Endothelial cell of umbilical vein (primary cell): Measurements from ENCODE around the gene EIF3B. TPM values are rescaled to one million over a fixed set of nuclear protein-coding genes. Genes with fewer than 3 reads are reported as not detected.

Experiments
- BruUV-seq: library from RNA; stranded (reverse); fragments of 400-500 nt; replicated peaks from 2 replicates; lab custom pipeline; 2021; lab: Mats Ljungman, UMichigan
- CTCF ChIA-PET: fragments of 300-600, 350-600 bp; sonication (Branson Sonifier 250); formaldehyde crosslinking; loops from one replicate; lab custom pipeline; 2021; ENCODE audit warnings: antibody characterized with exemption, inconsistent platforms; lab: Charles Lee
- POLR2A ChIA-PET: fragments of 300-600, 350-600 bp; sonication (Branson Sonifier 250); formaldehyde crosslinking; loops from one replicate; lab custom pipeline; 2021; ENCODE audit warnings: antibody characterized with exemption, inconsistent platforms; lab: Charles Lee
- DNase-seq: peaks from one replicate; pipeline ENCODE4 v3.0.0-alpha.2; 2011; ENCODE audit warnings: low read depth, low spot score
- FAIRE-seq: peaks from 2 replicates; lab custom pipeline; 2011; peaks lifted over from hg19 to GRCh38; lab: Jason Lieb, UNC
- H2AFZ ChIP-seq: 2 replicates; pipeline ENCODE4 v1.6.0; 2012; ENCODE audit warnings: low read depth, low read length, control low read depth, inconsistent platforms
- H3K27ac ChIP-seq: 2 replicates; pipeline ENCODE4 v1.5.1; 2011; ENCODE audit warnings: low read depth, mild to moderate bottlenecking, control low read depth, low read length, moderate library complexity; ENCODE audit not compliant: insufficient read depth
- H3K27me3 ChIP-seq, 2 experiments: 2 replicates each; pipeline versions ENCODE4 v1.6.0 to v1.6.1; 2011; ENCODE audit warnings: low read length in 2 of 2, mixed read lengths in 1 of 2; ENCODE audit not compliant: control insufficient read depth in 2 of 2, insufficient read depth in 2 of 2
- H3K36me3 ChIP-seq, 2 experiments: 2 replicates in 1 of 2; 3 replicates in 1 of 2; pipeline ENCODE4 v1.5.1; 2011; ENCODE audit warnings: low read length in 2 of 2, mild to moderate bottlenecking in 1 of 2, moderate library complexity in 1 of 2; ENCODE audit not compliant: control insufficient read depth in 2 of 2, insufficient read depth in 2 of 2; ENCODE audit errors: extremely low read depth in 1 of 2
- H3K4me1 ChIP-seq: 3 replicates; pipeline ENCODE4 v1.5.1; 2011; ENCODE audit warnings: mild to moderate bottlenecking, low read length; ENCODE audit not compliant: control insufficient read depth, insufficient read depth; ENCODE audit errors: extremely low read depth
- H3K4me2 ChIP-seq: 2 replicates; pipeline ENCODE4 v1.6.1; 2011; ENCODE audit warnings: low read length, control low read depth, mixed read lengths; ENCODE audit not compliant: insufficient read depth
- H3K4me3 ChIP-seq, 3 experiments: fragments of 200-600 bp in 1 of 3; sonication (generic), shearing (Covaris generic) in 1 of 3; replicated peaks in 1 of 3; 2 replicates each; pipeline ENCODE4 v1.5.1; 2011 to 2016; ENCODE audit warnings: control low read depth in 3 of 3, low read length in 3 of 3, mild to moderate bottlenecking in 2 of 3, inconsistent platforms in 1 of 3, low read depth in 1 of 3, moderate library complexity in 1 of 3; ENCODE audit not compliant: insufficient read depth in 1 of 3
- H3K79me2 ChIP-seq: 2 replicates; pipeline ENCODE4 v1.6.0; 2012; ENCODE audit warnings: low read length, inconsistent platforms; ENCODE audit not compliant: control insufficient read depth, insufficient read depth
- H3K9ac ChIP-seq: replicated peaks from 2 replicates; pipeline ENCODE3; 2011; ENCODE audit warnings: low read length, control low read depth; ENCODE audit not compliant: insufficient read depth; ENCODE audit errors: extremely low read depth
- H3K9me1 ChIP-seq: replicated peaks from 3 replicates; pipeline ENCODE4 v1.6.0; 2011; ENCODE audit warnings: mild to moderate bottlenecking, low read length; ENCODE audit not compliant: control insufficient read depth, insufficient read depth; ENCODE audit errors: extremely low read depth
- H3K9me3 ChIP-seq: replicated peaks from 2 replicates; pipeline ENCODE4 v1.5.1; 2012; ENCODE audit warnings: low read length, inconsistent platforms; ENCODE audit not compliant: control insufficient read depth, insufficient read depth
- H4K20me1 ChIP-seq: replicated peaks from 2 replicates; pipeline ENCODE3; 2011; ENCODE audit warnings: mild to moderate bottlenecking, low read length; ENCODE audit not compliant: control insufficient read depth, insufficient read depth; ENCODE audit errors: extremely low read depth
- CTCF ChIP-seq, 2 donors: IDR thresholded peaks; 1 replicate in 1 of 2; 2 replicates in 1 of 2; pipeline ENCODE4 v1.5.1; 2011; ENCODE audit warnings: low read length in 2 of 2, mild to moderate bottlenecking in 2 of 2, moderate library complexity in 2 of 2, control low read depth in 1 of 2, inconsistent platforms in 1 of 2, low read depth in 1 of 2; ENCODE audit not compliant: insufficient read depth in 1 of 2; ENCODE audit errors: extremely low read depth in 1 of 2
- EZH2 ChIP-seq: IDR thresholded peaks from 2 replicates; pipeline ENCODE4 v1.6.1; 2012; ENCODE audit warnings: borderline replicate concordance, low read depth, mild to moderate bottlenecking, moderate library complexity, low read length, inconsistent platforms; ENCODE audit not compliant: severe bottlenecking
- FOS ChIP-seq: IDR thresholded peaks from 2 replicates; pipeline ENCODE4 v1.6.1; 2011; ENCODE audit warnings: mild to moderate bottlenecking, low read length, moderate library complexity, borderline replicate concordance; ENCODE audit not compliant: insufficient read depth
- GATA2 ChIP-seq: IDR thresholded peaks from 2 replicates; pipeline ENCODE4 v1.7.0; 2011; ENCODE audit warnings: low read depth, mild to moderate bottlenecking, moderate library complexity, mixed read lengths, low read length; ENCODE audit not compliant: insufficient read length, insufficient read depth
- JUN ChIP-seq: IDR thresholded peaks from 2 replicates; pipeline ENCODE4 v1.6.1; 2011; ENCODE audit warnings: borderline replicate concordance, low read depth; ENCODE audit not compliant: insufficient read length, insufficient read depth
- MYC ChIP-seq: IDR thresholded peaks from one replicate; pipeline ENCODE4 v1.6.1; 2011; ENCODE audit warnings: mild to moderate bottlenecking, low read depth, low read length
- POLR2A ChIP-seq: IDR thresholded peaks from 2 replicates; pipeline ENCODE4 v1.6.1; 2012; ENCODE audit warnings: low read depth, mild to moderate bottlenecking, control low read depth, low read length
- POLR2AphosphoS5 ChIP-seq: IDR thresholded peaks from 2 replicates; pipeline ENCODE4 v1.6.1; 2012; ENCODE audit warnings: low read depth, mild to moderate bottlenecking, control low read depth, low read length, moderate library complexity; ENCODE audit not compliant: insufficient read depth
- dilution Hi-C: fragments of 300-500 bp; cut with MboI; formaldehyde crosslinking; loops from one replicate; pipeline ENCODE4 v1.15.0; 2019; ENCODE audit warnings: low sequenced_read_pairs; ENCODE audit not compliant: extremely low pct_ligation_motif_present
- intact Hi-C: fragments of 100-400 bp; cut with micrococcal nuclease; formaldehyde crosslinking; loops from one replicate; pipeline ENCODE4 v1.10.0; 2022
- polyA plus RNA-seq, 4 experiments: library from polyadenylated mRNA; depleted of rRNA in 3 of 4; stranded (reverse) in 3 of 4; unstranded in 1 of 4; fragments of >200 nt; gene quantifications; 2 replicates each; pipeline versions ENCODE4 v1.2.1 to v1.2.3, GENCODE V29; 2011 to 2012; ENCODE audit warnings: missing spikeins in 1 of 4
- total RNA-seq: library from RNA; stranded (reverse); gene quantifications from 2 replicates; pipeline ENCODE4 v1.2.3, GENCODE V29; 2021
- TF ChIP-seq, protein P1 (sequence below): IDR thresholded peaks from 2 replicates; pipeline ENCODE4 v1.6.1; 2011; ENCODE audit not compliant: insufficient read depth, insufficient read length

EIF3B gene
- total and polyA plus RNA-seq, 2 donors (not counting 3 experiments of a cell fraction or from before 2014, with no cell fraction given): 104 to 207 TPM

GRCh38 chr7:2374830-2375728 is 20.5 kb downstream of the EIF3B start:
- Histone ChIP-seq H3K9me1 (no peaks in the 10 kb centered on the region), H3K79me2 (peaks cover 27% of the 10 kb centered on the region), H3K36me3 (peaks cover 21 to 73% of the 10 kb centered on the region in 2 experiments), H3K4me3 (no peak overlapping the region), H4K20me1 (no peaks in the 10 kb centered on the region), H3K9ac (no peak overlapping the region), H3K9me3 (no peaks in the 10 kb centered on the region), H3K27me3 (no peaks in the 10 kb centered on the region), H3K4me1 (no peaks in the 10 kb centered on the region), H3K4me2 (no peak overlapping the region), H3K27ac (no peak overlapping the region), H2AFZ (no peak overlapping the region)
- FAIRE-seq: no peak
- ChIA-PET POLR2A (no interaction called here), CTCF (interaction anchor here (1.9 kb wide), 1 partner anchor 10 kb away, joined by 6 read pairs; no protein-coding TSS in a partner anchor)
- dilution Hi-C loops (no loop called here), intact Hi-C loops (no loop called here)
- TF ChIP-seq JUN (no peak), CTCF (IDR thresholded peaks at IDR 0.05; ENCODE audit: extremely low read depth in 1 of 2, insufficient read depth in 1 of 2, low read depth in 1 of 2, low read length in 2 of 2) (no peak), POLR2AphosphoS5 (no peak), POLR2A (no peak), MYC (no peak), EZH2 (no peak), FOS (no peak), GATA2 (no peak)
- TF ChIP-seq, protein P1, sequence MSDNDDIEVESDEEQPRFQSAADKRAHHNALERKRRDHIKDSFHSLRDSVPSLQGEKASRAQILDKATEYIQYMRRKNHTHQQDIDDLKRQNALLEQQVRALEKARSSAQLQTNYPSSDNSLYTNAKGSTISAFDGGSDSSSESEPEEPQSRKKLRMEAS: no peak
- no peak for DNase-seq
- BruUV-seq: no TSS peak
